Kidney epithelial cell (primary cell): ENCODE measurements around the gene DUSP5. TPM values are rescaled to one million over a fixed set of nuclear protein-coding genes. Genes with fewer than 3 reads are reported as not detected.
A peak's percentile ranks its signal among the peaks of the same experiment; 100 is the strongest.

Experiments
- DNase-seq: peaks from one replicate; pipeline ENCODE4 v3.0.0-alpha.2; 2010; ENCODE audit warnings: low read depth
- H3K27me3 ChIP-seq: 2 replicates; pipeline ENCODE4 v1.6.0; 2011; ENCODE audit warnings: low read length; ENCODE audit not compliant: control insufficient read depth, insufficient read depth
- H3K36me3 ChIP-seq: 2 replicates; pipeline ENCODE4 v1.5.1; 2011; ENCODE audit warnings: low read length; ENCODE audit not compliant: control insufficient read depth, insufficient read depth
- H3K4me3 ChIP-seq: 2 replicates; pipeline ENCODE4 v1.5.1; 2011; ENCODE audit warnings: low read depth, mild to moderate bottlenecking, control low read depth, low read length
- CTCF ChIP-seq: IDR thresholded peaks from 2 replicates; pipeline ENCODE4 v1.5.1; 2011; ENCODE audit warnings: mild to moderate bottlenecking, moderate library complexity, low read length, control low read depth, inconsistent platforms; ENCODE audit not compliant: insufficient read depth, poor library complexity, severe bottlenecking
- total RNA-seq: library from RNA; depleted of rRNA; stranded (reverse); fragments of >200 nt; gene quantifications from 2 replicates; pipeline ENCODE4 v1.2.3, GENCODE V29; 2015

DUSP5 gene
- total RNA-seq, 1 donor from 2014 or later: 88.4 TPM

DNA sequence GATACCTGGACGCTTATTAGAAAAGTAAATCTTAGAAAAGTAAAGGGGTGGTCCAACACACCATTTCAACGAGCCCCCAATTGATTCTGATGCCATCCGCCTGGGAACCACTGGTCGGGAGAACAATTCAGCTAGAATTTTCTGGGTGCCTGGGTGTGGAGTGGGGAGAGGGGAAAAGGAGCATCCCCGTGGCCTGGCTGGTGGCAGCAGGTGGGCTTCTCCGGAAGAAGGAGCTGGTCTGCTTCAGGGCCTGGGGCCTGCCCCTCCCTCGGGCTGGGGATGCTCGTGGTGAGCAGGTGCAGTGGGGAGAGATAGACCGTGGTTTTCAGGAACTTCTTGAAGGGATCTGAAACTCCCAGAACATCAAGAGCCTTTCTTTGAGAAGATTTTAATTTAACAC, 39.9 kb upstream of the DUSP5 start:
- no peak for TF ChIP-seq CTCF
- H3K27me3 ChIP-seq: no peaks in the 10 kb centered on the region
- H3K36me3 ChIP-seq: no peaks in the 10 kb centered on the region
- no peak for DNase-seq
- H3K4me3 ChIP-seq: no peak overlapping the region

GRCh38 chr10:110458266-110458920, 39.3 kb upstream of the DUSP5 start:
- Histone ChIP-seq H3K4me3 (no peak overlapping the region), H3K36me3 (no peaks in the 10 kb centered on the region), H3K27me3 (no peaks in the 10 kb centered on the region)
- no peak for TF ChIP-seq CTCF
- DNase-seq: no peak

DNA sequence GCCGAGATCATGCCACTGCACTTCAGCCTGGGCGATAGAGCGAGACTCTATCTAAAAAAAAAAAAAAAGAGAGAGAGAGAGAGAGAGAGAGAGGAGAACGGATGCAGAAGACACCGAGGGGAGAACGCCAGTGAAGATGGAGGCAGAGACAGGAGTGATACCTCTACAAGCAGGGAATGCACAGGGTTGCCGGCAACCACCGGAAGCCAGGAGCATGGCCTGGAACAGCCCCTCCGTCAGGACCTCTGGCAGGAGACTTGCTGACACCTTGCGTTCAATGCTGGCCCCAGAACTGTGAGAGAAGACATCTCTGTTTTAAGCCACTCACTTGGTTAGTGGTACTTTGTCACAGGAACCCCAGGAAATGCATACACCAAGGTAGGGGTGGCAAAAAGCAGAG, 38.1 kb upstream of the DUSP5 start:
- no peak overlapping the region for H3K4me3 ChIP-seq
- no peaks in the 10 kb centered on the region for H3K27me3 ChIP-seq
- DNase-seq: no peak
- no peak for TF ChIP-seq CTCF
- H3K36me3 ChIP-seq: no peaks in the 10 kb centered on the region

- H3K4me3 ChIP-seq: no peak overlapping the region
- no peak for TF ChIP-seq CTCF
- no peaks in the 10 kb centered on the region for H3K36me3 ChIP-seq
- H3K27me3 ChIP-seq: no peaks in the 10 kb centered on the region
- peak; percentile 49 for DNase-seq
Measured at GRCh38 chr10:110460111-110460809, 37.4 kb upstream of the DUSP5 start.

- no peak for DNase-seq
- no peaks in the 10 kb centered on the region for H3K36me3 ChIP-seq
- TF ChIP-seq CTCF: no peak
- no peak overlapping the region for H3K4me3 ChIP-seq
- H3K27me3 ChIP-seq: no peaks in the 10 kb centered on the region
Measured at GRCh38 chr10:110461088-110461487, 36.6 kb upstream of the DUSP5 start.
